ENCODE measurements around the gene PABPN1L. TPM values are rescaled to one million over a fixed set of nuclear protein-coding genes. Genes with fewer than 3 reads are reported as not detected.
A peak's percentile ranks its signal among the peaks of the same experiment; 100 is the strongest.

Gene PABPN1L
- total and polyA plus RNA-seq, 2 of the 8 experiments (the other 6 are each of a cell fraction or from before 2014, with no cell fraction given): not detected

DNA sequence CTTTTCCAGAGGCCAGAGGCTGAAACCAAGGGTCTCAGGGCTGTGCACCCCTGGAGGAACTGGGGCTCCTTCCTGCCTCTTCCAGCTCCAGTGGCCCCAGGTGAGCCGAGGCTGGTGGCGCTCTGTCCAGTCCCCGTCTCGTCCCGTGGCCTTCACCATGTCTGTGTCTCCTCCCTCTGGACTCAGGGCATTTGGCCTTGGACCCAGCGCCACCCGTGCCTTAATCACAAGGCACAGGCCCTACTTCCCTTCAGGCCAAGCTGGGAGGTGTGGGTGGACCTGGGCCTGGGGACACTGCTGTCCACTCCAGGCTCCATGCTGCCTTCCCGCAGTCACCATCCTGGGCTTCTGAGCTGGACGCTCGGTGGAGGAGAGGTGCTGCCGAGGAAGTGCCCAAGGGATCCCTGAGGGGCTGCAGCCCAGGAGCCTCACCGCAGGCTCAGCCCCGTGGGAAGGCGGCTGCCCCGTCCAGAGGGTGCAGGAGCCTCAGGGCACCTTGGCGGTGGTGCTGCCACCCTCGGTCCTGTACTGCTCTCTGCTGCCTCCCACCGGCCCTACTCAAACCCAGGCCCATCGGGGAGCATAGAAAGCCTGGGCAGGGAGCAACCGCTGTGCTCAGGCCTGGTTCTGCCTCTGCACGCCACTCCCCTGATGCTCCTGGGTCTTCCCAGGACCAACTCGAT, 45.2 kb downstream of the PABPN1L start:
- H3K4me3 ChIP-seq (ENCODE audit: extremely low read depth in 1 of 4, insufficient read depth in 2 of 4, low read depth in 3 of 4, low read length in 4 of 4): no peak overlapping the region
- H3K4me2 ChIP-seq (ENCODE audit: insufficient read depth in 1 of 2, low read depth in 2 of 2, low read length in 2 of 2): no peak overlapping the region
- H4K91ac ChIP-seq (replicated peaks; ENCODE audit: insufficient read length, low read length): no peak overlapping the region
- no peaks in the 10 kb centered on the region for H3K79me1 ChIP-seq (ENCODE audit: low read depth, low read length)
- H2AK5ac ChIP-seq (ENCODE audit: low read depth, low read length): no peak overlapping the region
- H3K14ac ChIP-seq (ENCODE audit: insufficient read length): no peak overlapping the region
- H3K9ac ChIP-seq (replicated peaks in 1 of 4; ENCODE audit: extremely low read depth in 1 of 4, low read depth in 3 of 4, low read length in 3 of 4): no peak overlapping the region
- no peak overlapping the region for H3K23ac ChIP-seq (ENCODE audit: insufficient read length)
- H3K4ac ChIP-seq (replicated peaks; ENCODE audit: insufficient read length, low read depth, low read length): no peak overlapping the region
- no peak overlapping the region for H2BK20ac ChIP-seq (ENCODE audit: low read length)
- no peak overlapping the region for H3K18ac ChIP-seq (ENCODE audit: extremely low read depth, low read length)
- H3K27ac ChIP-seq (ENCODE audit: low read depth, low read length): no peak overlapping the region
- no peak overlapping the region for H3K56ac ChIP-seq (replicated peaks; ENCODE audit: insufficient read length, low read depth, low read length)
- peaks cover 0 to 5% of the 10 kb centered on the region in 2 experiments for H4K20me1 ChIP-seq (replicated peaks in 1 of 2; ENCODE audit: control insufficient read depth in 1 of 2, insufficient read depth in 2 of 2, low read length in 2 of 2)
- no peak for FAIRE-seq
- H3K9me3 ChIP-seq (ENCODE audit: insufficient read depth in 2 of 2, low read depth in 1 of 2, low read length in 1 of 2): no peaks in the 10 kb centered on the region
- 87% methylated on average over 14 of the region's 22 CpGs; no CpG with 5 or more reads in 1 of the 2 experiments for WGBS, 2 experiments (ENCODE audit: extremely low coverage in 1 of 2, insufficient coverage in 1 of 2, insufficient read length in 1 of 2, insufficient replicate concordance in 2 of 2, low coverage in 1 of 2, low lambda C conversion rate in 2 of 2, missing lambda C conversion rate in 1 of 2)
- no peak overlapping the region for H2BK15ac ChIP-seq (ENCODE audit: low read length)
- H3K79me2 ChIP-seq (ENCODE audit: control insufficient read depth in 1 of 2, insufficient read depth in 2 of 2, low read length in 2 of 2): no peaks in the 10 kb centered on the region
- CTCF ChIA-PET (ENCODE audit: partially characterized antibody): interaction anchor here (1.4 to 3.0 kb wide), 5 partner anchors 10 to 346 kb away, joined by 3 to 16 read pairs (median 6); partner anchors contain the start of gene APRT
- no peaks in the 10 kb centered on the region for H3K23me2 ChIP-seq (ENCODE audit: low read depth, low read length)
- no peak for DNase-seq (ENCODE audit: low read depth in 1 of 2, low spot score in 2 of 2)
- no peak overlapping the region for H4K5ac ChIP-seq (ENCODE audit: insufficient read length, low read depth, low read length)
- POLR2A ChIA-PET (ENCODE audit: partially characterized antibody): interaction anchor here (1.2 to 9.0 kb wide), 2 partner anchors 12 to 16 kb away, joined by 4 to 77 read pairs; partner anchors contain the start of gene APRT
- no peak overlapping the region for H2BK120ac ChIP-seq (replicated peaks; ENCODE audit: low read depth, low read length)
- peak overlapping the region; percentile 51; the same call in 1 of the 2 replicates for H4K8ac ChIP-seq (ENCODE audit: extremely low read depth, insufficient read depth, low read length)
- no peak overlapping the region for H2AFZ ChIP-seq (ENCODE audit: low read length)
- H3K27me3 ChIP-seq (replicated peaks in 1 of 4; ENCODE audit: control insufficient read depth in 3 of 4, extremely low read depth in 1 of 4, insufficient read depth in 3 of 4, low read length in 3 of 4): no peaks in the 10 kb centered on the region
- H3K4me1 ChIP-seq (replicated peaks in 1 of 4; ENCODE audit: control insufficient read depth in 3 of 4, insufficient read depth in 4 of 4, low read length in 3 of 4): no peaks in the 10 kb centered on the region
- no peaks in the 10 kb centered on the region for H3K36me3 ChIP-seq (ENCODE audit: control insufficient read depth in 2 of 4, insufficient read depth in 4 of 4, low read length in 3 of 4)
- TF ChIP-seq KDM1A (IDR thresholded peaks at IDR 0.05; ENCODE audit: borderline replicate concordance, low read length): no peak
- no peak for TF ChIP-seq HDAC2 (IDR thresholded peaks at IDR 0.05; ENCODE audit: borderline replicate concordance in 1 of 2, low read depth in 2 of 2, low read length in 2 of 2)
- TF ChIP-seq, protein P1, sequence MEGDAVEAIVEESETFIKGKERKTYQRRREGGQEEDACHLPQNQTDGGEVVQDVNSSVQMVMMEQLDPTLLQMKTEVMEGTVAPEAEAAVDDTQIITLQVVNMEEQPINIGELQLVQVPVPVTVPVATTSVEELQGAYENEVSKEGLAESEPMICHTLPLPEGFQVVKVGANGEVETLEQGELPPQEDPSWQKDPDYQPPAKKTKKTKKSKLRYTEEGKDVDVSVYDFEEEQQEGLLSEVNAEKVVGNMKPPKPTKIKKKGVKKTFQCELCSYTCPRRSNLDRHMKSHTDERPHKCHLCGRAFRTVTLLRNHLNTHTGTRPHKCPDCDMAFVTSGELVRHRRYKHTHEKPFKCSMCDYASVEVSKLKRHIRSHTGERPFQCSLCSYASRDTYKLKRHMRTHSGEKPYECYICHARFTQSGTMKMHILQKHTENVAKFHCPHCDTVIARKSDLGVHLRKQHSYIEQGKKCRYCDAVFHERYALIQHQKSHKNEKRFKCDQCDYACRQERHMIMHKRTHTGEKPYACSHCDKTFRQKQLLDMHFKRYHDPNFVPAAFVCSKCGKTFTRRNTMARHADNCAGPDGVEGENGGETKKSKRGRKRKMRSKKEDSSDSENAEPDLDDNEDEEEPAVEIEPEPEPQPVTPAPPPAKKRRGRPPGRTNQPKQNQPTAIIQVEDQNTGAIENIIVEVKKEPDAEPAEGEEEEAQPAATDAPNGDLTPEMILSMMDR (IDR thresholded peaks at IDR 0.05; ENCODE audit: control extremely low read depth in 1 of 3, insufficient read depth in 1 of 3, low read depth in 1 of 3, low read length in 3 of 3): peak in 2 of 3 experiments; percentile 11 to 21; a peak in 2 of 4 replicates
- no peak overlapping the region for H2BK5ac ChIP-seq (ENCODE audit: low read depth, low read length)
- no peak overlapping the region for H2BK12ac ChIP-seq (ENCODE audit: low read depth, low read length)

Measured in H1 (cell line).